ENCODE measurements around the gene KLHL36. TPM values are rescaled to one million over a fixed set of nuclear protein-coding genes. Genes with fewer than 3 reads are reported as not detected.

The KLHL36 gene
- total and polyA plus RNA-seq, 9 of the 15 experiments (the other 6 are each of a cell fraction or from before 2014, with no cell fraction given), result 2.1 to 51.2 (median 18.5) TPM

GRCh38 chr16:84617041-84617790, 31.1 kb upstream of the KLHL36 start (continued):
- TF ChIP-seq MBD1 (CRISPR knock-in tag; IDR thresholded peaks at IDR 0.05), result no peak
- TF ChIP-seq MNT (conservative IDR thresholded peaks at IDR 0.05), result no peak; a peak in 1 of 4 replicates
- no peak for TF ChIP-seq POLR3A (IDR thresholded peaks at IDR 0.05; ENCODE audit: borderline replicate concordance, extremely low read depth, insufficient read depth, insufficient read length)
- no peak for TF ChIP-seq CREB1 (IDR thresholded peaks at IDR 0.05)
- TF ChIP-seq CREB1 (CRISPR knock-in tag; IDR thresholded peaks at IDR 0.05), result peak; percentile 11; the same call in 1 of the 2 replicates
- TF ChIP-seq ZNF354B (CRISPR knock-in tag; IDR thresholded peaks at IDR 0.05), result no peak
- TF ChIP-seq ZNF79 (CRISPR knock-in tag; IDR thresholded peaks at IDR 0.05; ENCODE audit: low read depth), result no peak
- peak in 1 of 3 experiments; percentile 0; a peak in 1 of 6 replicates for TF ChIP-seq CTCF (IDR thresholded peaks at IDR 0.05 in 2 of 3, conservative IDR thresholded peaks at IDR 0.05 in 1 of 3; ENCODE audit: insufficient read depth in 2 of 3, low read depth in 1 of 3, low read length in 3 of 3)
- no peak for TF ChIP-seq ZNF518B (CRISPR knock-in tag; IDR thresholded peaks at IDR 0.05)
- TF ChIP-seq ETV1 (tag; conservative IDR thresholded peaks at IDR 0.05; ENCODE audit: low read depth), result 0 out of 2 replicates have a peak, but pooled peaks have one; percentile 19
- peak; percentile 41; the same call in 1 of the 2 replicates for TF ChIP-seq MAX (CRISPR knock-in tag; IDR thresholded peaks at IDR 0.05)
- TF ChIP-seq GTF2B (IDR thresholded peaks at IDR 0.05; ENCODE audit: extremely low read depth, insufficient read length), result no peak
- TF ChIP-seq ZC3H4 (CRISPR knock-in tag; IDR thresholded peaks at IDR 0.05; ENCODE audit: borderline replicate concordance), result no peak
- TF ChIP-seq HDAC6 (IDR thresholded peaks at IDR 0.05; ENCODE audit: low read depth, low read length), result peak; percentile 28; the same call in 1 of the 2 replicates
- TF ChIP-seq NR3C1 (CRISPR knock-in tag; IDR thresholded peaks at IDR 0.05), result peak; percentile 14; the same call in 1 of the 2 replicates
- TF ChIP-seq BCOR (IDR thresholded peaks at IDR 0.05), result 0 out of 2 replicates have a peak, but pooled peaks have one; percentile 15
- TF ChIP-seq MTF1 (CRISPR knock-in tag; IDR thresholded peaks at IDR 0.05; ENCODE audit: borderline replicate concordance), result no peak
